Activated CD4-positive, alpha-beta T cell treated with anti-CD3 and anti-CD28 coated beads for 4 hours (primary cell): Measurements from ENCODE around the gene SWSAP1.
"Not testable (repeated sequence)": the region's sequence is repeated elsewhere in the genome, so short reads cannot be mapped to it uniquely, and the experiment has no call there.

ENCODE experiments used
- DNase-seq, 2 donors: peaks; one replicate each; pipeline ENCODE4 v3.0.0-alpha.2; 2020

SWSAP1 gene

GRCh38 chr19:11374433-11375142 is at the start of gene SWSAP1:
Gene SWSAP1, plus strand, starts transcription at chr19:11374666. Its CDS starts 15 bp downstream, at chr19:11374681.
- peak; percentile 95 to 97 for DNase-seq

GRCh38 chr19:11324748-11325389 is 49.6 kb upstream of the SWSAP1 start:
- no peak for DNase-seq

- no peak for DNase-seq
Observed at GRCh38 chr19:11325544-11325943, 48.9 kb upstream of the SWSAP1 start.

- DNase-seq, result no peak
Observed at GRCh38 chr19:11330127-11330526, 44.3 kb upstream of the SWSAP1 start.

GRCh38 chr19:11331502-11331901 is 43.0 kb upstream of the SWSAP1 start:
- no peak for DNase-seq

- no peak for DNase-seq
Observed at GRCh38 chr19:11332822-11333221, 41.6 kb upstream of the SWSAP1 start.

- not testable (repeated sequence) for DNase-seq
Observed at GRCh38 chr19:11333838-11334237, 40.6 kb upstream of the SWSAP1 start.

GRCh38 chr19:11335449-11336146 is 38.9 kb upstream of the SWSAP1 start:
- DNase-seq, result no peak

GRCh38 chr19:11337080-11337479 is 37.4 kb upstream of the SWSAP1 start:
- DNase-seq, result no peak

- no peak for DNase-seq
Observed at GRCh38 chr19:11338121-11338520, 36.3 kb upstream of the SWSAP1 start.

- no peak for DNase-seq
Observed at GRCh38 chr19:11338569-11339253, 35.8 kb upstream of the SWSAP1 start.

- peak; percentile 79 to 81 for DNase-seq
Observed at GRCh38 chr19:11339254-11340098, 35.0 kb upstream of the SWSAP1 start, which contains the start of gene RAB3D. Gene RAB3D, minus strand, starts transcription at chr19:11339657. Its CDS starts 2,258 bp downstream, at chr19:11337399.

- not testable (repeated sequence) for DNase-seq
Observed at GRCh38 chr19:11340099-11340467, 34.4 kb upstream of the SWSAP1 start.

GRCh38 chr19:11342429-11342828 is 32.0 kb upstream of the SWSAP1 start:
- DNase-seq, result no peak

GRCh38 chr19:11345122-11345803 is 29.2 kb upstream of the SWSAP1 start:
- DNase-seq, result no peak

GRCh38 chr19:11346104-11346940 is 28.1 kb upstream of the SWSAP1 start, which contains the start of the genes CCDC159 and TMEM205:
Gene CCDC159, plus strand, starts transcription at chr19:11346519. Its CDS starts 88 bp downstream, at chr19:11346607.
Gene TMEM205, minus strand, starts transcription at chr19:11346268. Its CDS starts 649 bp downstream, at chr19:11345619.
- DNase-seq, result peak; percentile 98 to 99

GRCh38 chr19:11347546-11348039 is 26.9 kb upstream of the SWSAP1 start:
- no peak for DNase-seq

- DNase-seq, result no peak
Observed at GRCh38 chr19:11349171-11349570, 25.3 kb upstream of the SWSAP1 start.

GRCh38 chr19:11354102-11354501 is 20.4 kb upstream of the SWSAP1 start:
- DNase-seq, result not testable (repeated sequence)
